Natural killer cell (primary cell): ENCODE results near the gene ATG10. TPM values are rescaled to one million over a fixed set of nuclear protein-coding genes. Genes with fewer than 3 reads are reported as not detected.
A peak's percentile ranks its signal among the peaks of the same experiment; 100 is the strongest.

Source experiments
- ATAC-seq, 3 donors: fragments of 150-1000 bp in 2 of 3; fragments of 200-7000 bp in 1 of 3; cut with Tn5 transposase; 1 replicate in 1 of 3; 2 replicates in 2 of 3; pipeline ENCODE4 v1.10.0; 2021; ENCODE audit warnings: mild to moderate bottlenecking in 2 of 3, moderate library complexity in 2 of 3
- DNase-seq, 2 donors: peaks; one replicate each; pipeline versions ENCODE4 v3.0.0 to v3.0.0-alpha.2; 2013 to 2021; ENCODE audit warnings: mixed read lengths in 1 of 2
- H3K27ac ChIP-seq: one replicate; pipeline ENCODE4 v1.5.1; 2013; ENCODE audit warnings: mild to moderate bottlenecking, low read length
- H3K27me3 ChIP-seq: one replicate; pipeline ENCODE4 v1.6.1; 2013; ENCODE audit warnings: low read length; ENCODE audit not compliant: control insufficient read depth, insufficient read depth
- H3K36me3 ChIP-seq: one replicate; pipeline ENCODE4 v1.6.1; 2013; ENCODE audit warnings: low read length; ENCODE audit not compliant: control insufficient read depth, insufficient read depth
- H3K4me1 ChIP-seq: one replicate; pipeline ENCODE4 v1.6.1; 2013; ENCODE audit warnings: low read length; ENCODE audit not compliant: control insufficient read depth, insufficient read depth
- H3K4me3 ChIP-seq: one replicate; pipeline ENCODE4 v1.5.1; 2013; ENCODE audit warnings: low read length
- H3K9me3 ChIP-seq: one replicate; pipeline ENCODE4 v1.6.1; 2013; ENCODE audit warnings: low read length; ENCODE audit not compliant: control insufficient read depth, insufficient read depth
- H3K27ac Mint-ChIP-seq, 2 donors: one replicate each; pipeline ENCODE4 v1.8.0; 2022; ENCODE audit warnings: mild to moderate bottlenecking in 2 of 2, mixed read lengths in 2 of 2, moderate library complexity in 1 of 2
- H3K27me3 Mint-ChIP-seq, 2 donors: one replicate each; pipeline ENCODE4 v1.8.0; 2022; ENCODE audit warnings: low read depth in 2 of 2, mixed read lengths in 2 of 2
- H3K36me3 Mint-ChIP-seq: one replicate; pipeline ENCODE4 v1.8.0; 2022; ENCODE audit warnings: mixed read lengths
- H3K4me1 Mint-ChIP-seq, 2 donors: one replicate each; pipeline ENCODE4 v1.8.0; 2022; ENCODE audit warnings: mixed read lengths in 2 of 2
- H3K4me3 Mint-ChIP-seq: one replicate; pipeline ENCODE4 v1.8.0; 2022; ENCODE audit warnings: mild to moderate bottlenecking, moderate library complexity, mixed read lengths
- H3K9me3 Mint-ChIP-seq, 2 donors: one replicate each; pipeline ENCODE4 v1.8.0; 2022; ENCODE audit warnings: mixed read lengths in 2 of 2
- CTCF ChIP-seq: fragments of 200-600 bp; IDR thresholded peaks from one replicate; pipeline ENCODE4 v1.8.0; 2022; ENCODE audit warnings: antibody characterized with exemption
- WGBS: methylation state at CpG from one replicate; pipeline ENCODE4 v1.1.7; 2013; ENCODE audit warnings: missing lambda C conversion rate; ENCODE audit not compliant: insufficient coverage; 5-methylcytosine and 5-hydroxymethylcytosine counted together
- intact Hi-C: fragments of 100-400 bp; cut with micrococcal nuclease; formaldehyde crosslinking; loops from one replicate; pipeline ENCODE4 v1.14.2; 2022
- total RNA-seq, 4 donors: library from RNA; stranded (reverse); fragments of 120-200 nt in 1 of 4; gene quantifications; one replicate each; pipeline versions ENCODE4 v1.2.3 to v1.2.4, GENCODE V29; 2013 to 2022

ATG10 gene
- total RNA-seq, 3 donors from 2014 or later (not counting 1 experiment from before 2014, with no cell fraction given): 9.0 to 11.5 (median 11.4) TPM

DNA sequence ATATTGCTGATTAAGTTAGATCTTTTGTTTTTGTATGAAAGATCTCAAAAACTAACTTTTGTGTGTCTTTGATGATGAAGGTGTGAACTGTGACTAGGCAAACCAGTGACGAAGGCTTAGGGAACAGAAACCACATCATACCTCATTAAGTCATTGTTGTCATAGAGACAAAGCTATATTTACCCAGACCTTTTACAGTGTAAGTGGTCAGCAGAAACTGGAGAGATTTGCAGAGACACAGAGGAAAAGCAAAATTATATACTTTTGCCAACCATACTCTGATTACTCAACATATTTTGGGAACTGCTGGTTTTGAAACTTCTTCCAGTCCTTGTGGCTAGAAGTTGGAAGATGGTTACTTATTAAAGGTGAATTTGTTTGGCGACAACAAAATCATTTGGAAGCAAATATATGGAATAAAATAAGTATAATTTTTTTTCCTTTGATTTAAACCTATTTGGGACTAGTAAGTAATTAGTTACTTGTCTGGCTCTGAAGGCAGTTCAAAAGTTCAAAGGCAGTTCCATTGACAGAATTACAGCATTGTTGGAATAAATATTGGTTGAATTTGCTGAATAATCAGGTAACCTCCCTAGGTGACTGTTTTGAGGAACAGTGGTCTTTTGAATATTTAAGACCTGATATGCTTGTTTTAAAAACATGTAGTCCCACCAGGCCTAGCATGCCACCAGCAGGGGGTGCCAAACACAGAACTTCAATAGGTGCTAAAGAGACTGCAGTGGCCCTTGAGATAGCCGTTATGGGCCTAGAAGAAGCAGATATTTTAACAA, 202.5 kb downstream of the ATG10 start:
- no peaks in the 10 kb centered on the region for H3K9me3 Mint-ChIP-seq
- DNase-seq (peak; percentile 44 to 67), ATAC-seq (peak; percentile 58 to 87 (median 86))
- no peak overlapping the region for H3K4me3 ChIP-seq
- no peaks in the 10 kb centered on the region for H3K36me3 Mint-ChIP-seq
- H3K4me3 Mint-ChIP-seq: no peak overlapping the region
- H3K27ac ChIP-seq: no peak overlapping the region
- 38% methylated on average over 1 of the region's 3 CpGs for WGBS
- peak; percentile 72 for TF ChIP-seq CTCF
- H3K4me1 Mint-ChIP-seq: peaks cover 5 to 11% of the 10 kb centered on the region in 2 donors
- H3K9me3 ChIP-seq: no peaks in the 10 kb centered on the region
- no peaks in the 10 kb centered on the region for H3K27me3 Mint-ChIP-seq
- peak overlapping the region in 1 of 2 donors; percentile 75 for H3K27ac Mint-ChIP-seq
- intact Hi-C loops: loop anchor here (1.0 to 10.0 kb wide), 2 partner anchors 51 to 320 kb away; no protein-coding TSS in a partner anchor
- H3K36me3 ChIP-seq: peaks cover 1% of the 10 kb centered on the region
- H3K27me3 ChIP-seq: no peaks in the 10 kb centered on the region
- H3K4me1 ChIP-seq: peaks cover 2% of the 10 kb centered on the region

DNA sequence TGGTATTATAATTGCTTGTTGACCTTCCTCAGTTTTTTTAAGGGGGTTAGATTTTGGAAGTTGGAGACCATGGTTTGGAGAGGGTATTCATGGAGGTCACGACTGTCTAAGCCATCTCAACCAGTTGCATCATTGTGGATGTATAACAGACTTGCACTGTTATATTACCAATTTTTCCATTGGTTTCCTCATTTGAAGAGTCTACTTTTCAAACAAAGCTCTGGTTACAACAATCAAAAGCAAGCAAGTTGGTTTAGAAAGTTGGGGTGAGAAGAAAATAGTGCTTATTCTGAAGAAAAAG, 203.0 kb downstream of the ATG10 start:
- DNase-seq (no peak), ATAC-seq (no peak)
- H3K4me3 Mint-ChIP-seq: no peak overlapping the region
- H3K9me3 ChIP-seq: no peaks in the 10 kb centered on the region
- H3K27ac Mint-ChIP-seq: peak overlapping the region in 1 of 2 donors; percentile 75
- H3K27me3 ChIP-seq: no peaks in the 10 kb centered on the region
- peaks cover 1% of the 10 kb centered on the region for H3K36me3 ChIP-seq
- WGBS: 100% methylated on average over 1 of the region's 1 CpG
- H3K4me3 ChIP-seq: no peak overlapping the region
- H3K4me1 Mint-ChIP-seq: peaks cover 5 to 11% of the 10 kb centered on the region in 2 donors
- TF ChIP-seq CTCF: peak; percentile 28
- H3K27ac ChIP-seq: no peak overlapping the region
- intact Hi-C loops: loop anchor here (1.0 to 10.0 kb wide), 2 partner anchors 50 to 320 kb away; no protein-coding TSS in a partner anchor
- no peaks in the 10 kb centered on the region for H3K9me3 Mint-ChIP-seq
- H3K27me3 Mint-ChIP-seq: no peaks in the 10 kb centered on the region
- H3K36me3 Mint-ChIP-seq: no peaks in the 10 kb centered on the region
- peaks cover 2% of the 10 kb centered on the region for H3K4me1 ChIP-seq

GRCh38 chr5:82176115-82176814, 204.4 kb downstream of the ATG10 start:
- ATAC-seq (no peak), DNase-seq (no peak)
- no peaks in the 10 kb centered on the region for H3K9me3 ChIP-seq
- intact Hi-C loops: loop anchor here (10.0 kb wide), 1 partner anchor 321 kb away; no protein-coding TSS in a partner anchor
- no peaks in the 10 kb centered on the region for H3K27me3 Mint-ChIP-seq
- TF ChIP-seq CTCF: no peak
- no peak overlapping the region for H3K4me3 Mint-ChIP-seq
- peaks cover 1% of the 10 kb centered on the region for H3K36me3 ChIP-seq
- peaks cover 2% of the 10 kb centered on the region for H3K4me1 ChIP-seq
- no peaks in the 10 kb centered on the region for H3K27me3 ChIP-seq
- H3K27ac ChIP-seq: no peak overlapping the region
- no peak overlapping the region for H3K4me3 ChIP-seq
- H3K27ac Mint-ChIP-seq: no peak overlapping the region
- H3K4me1 Mint-ChIP-seq: peaks cover 5 to 11% of the 10 kb centered on the region in 2 donors
- WGBS: 96% methylated on average over 5 of the region's 8 CpGs
- no peaks in the 10 kb centered on the region for H3K9me3 Mint-ChIP-seq
- no peaks in the 10 kb centered on the region for H3K36me3 Mint-ChIP-seq
